SJCRH30 (cell line): Measurements from ENCODE around the gene NR1H3. TPM values are rescaled to one million over a fixed set of nuclear protein-coding genes. Genes with fewer than 3 reads are reported as not detected.
"Not testable (repeated sequence)": the region's sequence is repeated elsewhere in the genome, so short reads cannot be mapped to it uniquely, and the experiment has no call there.

Experiments used
- DNase-seq, 2 experiments: peaks; one replicate each; pipeline ENCODE4 v3.0.0-alpha.2; 2015 to 2020
- H3K27ac ChIP-seq: fragments of 250-450 bp; sonication (Bioruptor Pico); 2 replicates; pipeline ENCODE4 v1.5.1; 2020; ENCODE audit warnings: mild to moderate bottlenecking, moderate library complexity
- H3K27me3 ChIP-seq: fragments of 250-450 bp; sonication (Bioruptor Pico); 2 replicates; pipeline ENCODE4 v1.5.1; 2020; ENCODE audit warnings: mild to moderate bottlenecking, moderate library complexity
- H3K36me3 ChIP-seq: fragments of 250-450 bp; sonication (Bioruptor Pico); 2 replicates; pipeline ENCODE4 v1.5.1; 2020; ENCODE audit warnings: mild to moderate bottlenecking, moderate library complexity
- H3K4me1 ChIP-seq: fragments of 250-450 bp; sonication (Bioruptor Pico); 2 replicates; pipeline ENCODE4 v1.5.1; 2020; ENCODE audit warnings: mild to moderate bottlenecking, moderate library complexity
- H3K4me3 ChIP-seq: fragments of 250-450 bp; sonication (Bioruptor Pico); 2 replicates; pipeline ENCODE4 v1.5.1; 2020; ENCODE audit warnings: mild to moderate bottlenecking, moderate library complexity
- H3K9me3 ChIP-seq: fragments of 250-450 bp; sonication (Bioruptor Pico); replicated peaks from 2 replicates; pipeline ENCODE4 v1.5.1; 2020; ENCODE audit warnings: mild to moderate bottlenecking, moderate library complexity
- total RNA-seq: library from RNA; depleted of rRNA; stranded (reverse); fragments of >200 nt; shearing (Covaris generic); gene quantifications from 2 replicates; pipeline ENCODE4 v1.2.3, GENCODE V29; 2014; rRNA removed

The NR1H3 gene
- 4.1 and 6.2 TPM in 2 replicates for total RNA-seq

GRCh38 chr11:47257517-47258316 is at the start of gene NR1H3:
Gene NR1H3 (plus strand): TSS chr11:47257996. CDS start chr11:47259217, 1,221 bp downstream.
- peak; percentile 81 to 84 for DNase-seq
- Histone ChIP-seq H3K9me3 (no peaks in the 10 kb centered on the region), H3K4me1 (peaks cover 21% of the 10 kb centered on the region), H3K36me3 (no peaks in the 10 kb centered on the region), H3K27me3 (no peaks in the 10 kb centered on the region), H3K4me3 (peak within 1 kb of the TSS; percentile 48), H3K27ac (no peak within 1 kb of the TSS; the same call in 1 of the 2 replicates)

GRCh38 chr11:47208008-47208552 is 49.7 kb upstream of the NR1H3 start:
- DNase-seq, H3K36me3 ChIP-seq, H3K4me3 ChIP-seq, H3K27me3 ChIP-seq, H3K27ac ChIP-seq, H3K4me1 ChIP-seq, H3K9me3 ChIP-seq: not testable (repeated sequence)

- H3K27me3 ChIP-seq = no peaks in the 10 kb centered on the region
- H3K27ac ChIP-seq = no peak overlapping the region
- H3K36me3 ChIP-seq = no peaks in the 10 kb centered on the region
- H3K9me3 ChIP-seq = no peaks in the 10 kb centered on the region
- H3K4me1 ChIP-seq = 0 out of 2 replicates have a peak, but pooled peaks cover 2% of the 10 kb centered on the region
- no peak overlapping the region for H3K4me3 ChIP-seq
- no peak for DNase-seq
These were observed 49.2 kb upstream of the NR1H3 start for GRCh38 chr11:47208628-47209027.

- Histone ChIP-seq H3K4me3 (no peak overlapping the region), H3K4me1 (peaks cover 9% of the 10 kb centered on the region), H3K36me3 (no peaks in the 10 kb centered on the region), H3K9me3 (no peaks in the 10 kb centered on the region), H3K27me3 (no peaks in the 10 kb centered on the region), H3K27ac (no peak overlapping the region)
- no peak for DNase-seq
These were observed 44.9 kb upstream of the NR1H3 start for GRCh38 chr11:47212938-47213337.

- H3K27ac ChIP-seq = peak overlapping the region; percentile 81; the same call in 1 of the 2 replicates
- no peaks in the 10 kb centered on the region for H3K36me3 ChIP-seq
- no peaks in the 10 kb centered on the region for H3K9me3 ChIP-seq
- peak; percentile 50 to 63 for DNase-seq
- peaks cover 9% of the 10 kb centered on the region for H3K4me1 ChIP-seq
- no peaks in the 10 kb centered on the region for H3K27me3 ChIP-seq
- peak overlapping the region; percentile 70 for H3K4me3 ChIP-seq
These were observed 43.7 kb upstream of the NR1H3 start for GRCh38 chr11:47213950-47214565.

- DNase-seq = peak in 1 of 2 experiments; percentile 49
- H3K4me3 ChIP-seq = peak overlapping the region; percentile 70
- peak overlapping the region; percentile 81 for H3K27ac ChIP-seq
- H3K4me1 ChIP-seq = peaks cover 9% of the 10 kb centered on the region
- H3K36me3 ChIP-seq = no peaks in the 10 kb centered on the region
- no peaks in the 10 kb centered on the region for H3K9me3 ChIP-seq
- no peaks in the 10 kb centered on the region for H3K27me3 ChIP-seq
These were observed 42.4 kb upstream of the NR1H3 start for GRCh38 chr11:47215366-47215910.

- H3K4me3 ChIP-seq = peak overlapping the region; percentile 70
- DNase-seq = peak; percentile 54 to 61
These were observed 41.5 kb upstream of the NR1H3 start for GRCh38 chr11:47216121-47216798.

GRCh38 chr11:47220401-47220821 is 37.4 kb upstream of the NR1H3 start:
- DNase-seq = no peak
- Histone ChIP-seq H3K4me1 (peaks cover 7% of the 10 kb centered on the region), H3K36me3 (no peaks in the 10 kb centered on the region; the same call in 1 of the 2 replicates), H3K9me3 (no peaks in the 10 kb centered on the region), H3K27me3 (no peaks in the 10 kb centered on the region), H3K4me3 (no peak overlapping the region), H3K27ac (no peak overlapping the region)

More at GRCh38 chr11:47216121-47216798, 41.5 kb upstream of the NR1H3 start:
- no peaks in the 10 kb centered on the region for H3K9me3 ChIP-seq
- H3K27ac ChIP-seq = peak overlapping the region; percentile 81
- H3K36me3 ChIP-seq = no peaks in the 10 kb centered on the region
- no peaks in the 10 kb centered on the region for H3K27me3 ChIP-seq
- peaks cover 9% of the 10 kb centered on the region for H3K4me1 ChIP-seq

- no peak for DNase-seq
- no peak overlapping the region for H3K27ac ChIP-seq
- H3K9me3 ChIP-seq = no peaks in the 10 kb centered on the region
- no peak overlapping the region for H3K4me3 ChIP-seq
- no peaks in the 10 kb centered on the region; the same call in 1 of the 2 replicates for H3K36me3 ChIP-seq
- H3K27me3 ChIP-seq = no peaks in the 10 kb centered on the region
- H3K4me1 ChIP-seq = no peaks in the 10 kb centered on the region
These were observed 35.1 kb upstream of the NR1H3 start for GRCh38 chr11:47222696-47223095.

- no peak for DNase-seq
- Histone ChIP-seq H3K4me1 (no peaks in the 10 kb centered on the region), H3K27ac (no peak overlapping the region), H3K27me3 (no peaks in the 10 kb centered on the region), H3K36me3 (no peaks in the 10 kb centered on the region; the same call in 1 of the 2 replicates), H3K4me3 (no peak overlapping the region), H3K9me3 (no peaks in the 10 kb centered on the region)
These were observed 32.0 kb upstream of the NR1H3 start for GRCh38 chr11:47225552-47226400.

GRCh38 chr11:47229161-47229560 is 28.6 kb upstream of the NR1H3 start:
- DNase-seq = no peak
- no peaks in the 10 kb centered on the region for H3K27me3 ChIP-seq
- no peaks in the 10 kb centered on the region for H3K36me3 ChIP-seq
- H3K27ac ChIP-seq = no peak overlapping the region
- H3K4me1 ChIP-seq = no peaks in the 10 kb centered on the region
- H3K9me3 ChIP-seq = no peaks in the 10 kb centered on the region
- H3K4me3 ChIP-seq = no peak overlapping the region

GRCh38 chr11:47233051-47233450 is 24.7 kb upstream of the NR1H3 start:
- DNase-seq = no peak
- Histone ChIP-seq H3K4me3 (no peak overlapping the region), H3K27ac (no peak overlapping the region), H3K4me1 (no peaks in the 10 kb centered on the region), H3K9me3 (no peaks in the 10 kb centered on the region), H3K27me3 (no peaks in the 10 kb centered on the region; the same call in 1 of the 2 replicates), H3K36me3 (no peaks in the 10 kb centered on the region)

- no peak overlapping the region for H3K27ac ChIP-seq
These were observed 23.7 kb upstream of the NR1H3 start for GRCh38 chr11:47233989-47234668.

More at GRCh38 chr11:47233989-47234668, 23.7 kb upstream of the NR1H3 start:
- H3K27me3 ChIP-seq = no peaks in the 10 kb centered on the region; the same call in 1 of the 2 replicates
- no peaks in the 10 kb centered on the region for H3K4me1 ChIP-seq
- peak; percentile 23 to 57 for DNase-seq
- no peaks in the 10 kb centered on the region for H3K36me3 ChIP-seq
- H3K9me3 ChIP-seq = no peaks in the 10 kb centered on the region
- H3K4me3 ChIP-seq = no peak overlapping the region
